ENCODE measurements around the gene EYA3. TPM values are rescaled to one million over a fixed set of nuclear protein-coding genes. Genes with fewer than 3 reads are reported as not detected.

Gene EYA3
- total and polyA plus RNA-seq, 2 of the 4 experiments (the other 2 are of a cell fraction): 9.1 to 17.6 TPM

GRCh38 chr1:28109639-28110038 is 21.2 kb upstream of the EYA3 start:
- POLR2A ChIA-PET (ENCODE audit: unreplicated experiment): no interaction called here
- H3K4me2 ChIP-seq (ENCODE audit: low read depth, low read length): no peak overlapping the region
- no peak for TF ChIP-seq NFE2L2 (IDR thresholded peaks at IDR 0.05; ENCODE audit: low read depth, low read length)
- no peak for TF ChIP-seq POLR2A (IDR thresholded peaks at IDR 0.05; ENCODE audit: low read depth, low read length)
- no peak for TF ChIP-seq SMC3 (IDR thresholded peaks at IDR 0.05; ENCODE audit: low read depth, low read length)
- no peak for TF ChIP-seq RAD21 (IDR thresholded peaks at IDR 0.05; ENCODE audit: low read length)
- no peak for TF ChIP-seq CEBPB (IDR thresholded peaks at IDR 0.05; ENCODE audit: low read depth, low read length)
- TF ChIP-seq ELK1 (IDR thresholded peaks at IDR 0.05; ENCODE audit: borderline replicate concordance, low read depth, low read length): no peak
- no peak for TF ChIP-seq MAZ (IDR thresholded peaks at IDR 0.05; ENCODE audit: borderline replicate concordance, low read depth, low read length)
- no peak for TF ChIP-seq MXI1 (IDR thresholded peaks at IDR 0.05; ENCODE audit: borderline replicate concordance, low read depth, low read length)
- TF ChIP-seq RFX5 (IDR thresholded peaks at IDR 0.05; ENCODE audit: low read depth, low read length): no peak
- TF ChIP-seq BHLHE40 (IDR thresholded peaks at IDR 0.05; ENCODE audit: low read depth, low read length): no peak
- no peak for TF ChIP-seq CHD1 (IDR thresholded peaks at IDR 0.05; ENCODE audit: low read depth, low read length)

More at GRCh38 chr1:28109639-28110038, 21.2 kb upstream of the EYA3 start:
- H2AFZ ChIP-seq (replicated peaks; ENCODE audit: low read length, poor library complexity): no peak overlapping the region
- no peak overlapping the region for H4K5ac ChIP-seq (ENCODE audit: low read depth, low read length)
- no peak overlapping the region for H2BK20ac ChIP-seq (ENCODE audit: low read depth, low read length)
- H3K9me3 ChIP-seq (ENCODE audit: control insufficient read depth, insufficient read depth, low read length): no peaks in the 10 kb centered on the region
- no peak overlapping the region for H2AK9ac ChIP-seq (replicated peaks; ENCODE audit: low read depth, low read length, poor library complexity)
- H3K14ac ChIP-seq (replicated peaks; ENCODE audit: low read depth, low read length): no peak overlapping the region
- H2BK15ac ChIP-seq (ENCODE audit: low read depth, low read length): no peak overlapping the region
- H3K27ac ChIP-seq (ENCODE audit: insufficient read depth, low read length): no peak overlapping the region
- H3K4me1 ChIP-seq (ENCODE audit: control insufficient read depth, insufficient read depth, low read length): peaks cover 8% of the 10 kb centered on the region
- H3K27me3 ChIP-seq (ENCODE audit: control insufficient read depth, insufficient read depth, low read length): no peaks in the 10 kb centered on the region
- peaks cover 10% of the 10 kb centered on the region for H3K9me1 ChIP-seq (ENCODE audit: insufficient read depth, low read length)
- no peak overlapping the region for H2BK5ac ChIP-seq (ENCODE audit: low read depth, low read length, poor library complexity, severe bottlenecking)
- WGBS, 2 experiments (ENCODE audit: extremely low coverage in 2 of 2, insufficient read length in 1 of 2): no CpG with 5 or more reads among the region's 3 CpGs
- H2AK5ac ChIP-seq (ENCODE audit: low read depth, low read length): no peak overlapping the region
- CTCF ChIA-PET: no interaction called here
- H4K20me1 ChIP-seq (ENCODE audit: insufficient read depth, low read length): no peaks in the 10 kb centered on the region
- BruUV-seq (replicated peaks): no TSS peak
- H3K79me1 ChIP-seq (ENCODE audit: low read depth in 1 of 2, low read length in 2 of 2): no peaks in the 10 kb centered on the region
- ATAC-seq (ENCODE audit: low read depth): no peak
- no peak overlapping the region for H3K4me3 ChIP-seq (ENCODE audit: insufficient read depth, low read depth, low read length)
- no peak overlapping the region for H2BK120ac ChIP-seq (ENCODE audit: low read depth, low read length)
- H3K4ac ChIP-seq (ENCODE audit: low read depth, low read length): no peak overlapping the region
- H3K36me3 ChIP-seq (ENCODE audit: control insufficient read depth, insufficient read depth, low read length): no peaks in the 10 kb centered on the region
- intact Hi-C loops (cut with micrococcal nuclease) (no loop called here), in situ Hi-C loops (cut with MboI; ENCODE audit: low sequenced_read_pairs) (no loop called here), dilution Hi-C loops (cut with HindIII; ENCODE audit: low sequenced_read_pairs, unreplicated experiment) (no loop called here)
- no peak overlapping the region for H3K18ac ChIP-seq (ENCODE audit: low read depth, low read length)
- DNase-seq: no peak
- no peak overlapping the region for H3K9ac ChIP-seq (ENCODE audit: low read depth, low read length)
- no peak overlapping the region for H4K8ac ChIP-seq (ENCODE audit: low read depth in 2 of 2, low read length in 2 of 2)
- no peak overlapping the region for H3K56ac ChIP-seq (ENCODE audit: extremely low read depth, insufficient read depth, low read length)
- no peak overlapping the region for H3K23ac ChIP-seq (ENCODE audit: low read depth, low read length)
- H4K91ac ChIP-seq (ENCODE audit: insufficient read depth, low read depth, low read length): no peak overlapping the region

Data from IMR-90 (cell line).